ENCODE results near the gene ARHGAP29.

ARHGAP29 gene

DNA sequence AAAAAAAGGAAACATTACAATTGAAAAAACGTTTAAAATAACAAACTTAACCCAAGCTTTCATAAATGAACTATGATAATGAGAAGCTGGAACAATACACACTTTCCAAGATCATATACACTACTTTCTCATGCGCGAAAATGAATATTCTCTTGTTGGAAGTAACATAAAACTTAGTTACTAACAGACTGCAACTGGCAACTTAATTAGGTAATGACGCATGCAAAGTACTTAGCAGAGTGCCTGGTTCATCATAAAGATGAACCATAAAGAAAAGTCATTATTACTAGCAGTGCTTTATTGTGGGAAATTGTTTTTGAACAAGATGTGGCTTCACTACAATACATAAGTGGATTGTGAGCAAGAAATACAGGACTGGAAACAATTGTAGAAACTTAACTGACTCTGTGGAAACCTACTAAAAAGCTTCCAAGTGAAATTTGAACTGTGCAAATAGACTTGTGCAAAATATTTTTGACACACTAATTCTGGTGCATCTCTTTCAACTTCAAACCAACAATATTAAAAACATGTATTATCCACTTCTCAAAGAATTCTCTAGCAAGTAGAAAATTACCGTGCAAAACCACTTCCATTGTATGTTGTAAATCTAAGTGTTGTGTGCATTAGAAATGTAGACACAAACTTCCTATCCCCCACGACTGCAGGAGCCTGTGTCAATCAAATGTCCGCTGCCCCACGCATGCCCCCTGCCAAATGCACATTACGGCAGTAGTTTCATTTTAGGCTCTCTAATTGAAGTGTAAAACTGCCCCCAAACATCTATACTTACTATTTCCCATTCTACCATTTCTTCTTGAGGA is 2.0 kb downstream of the ARHGAP29 start (continued):
- TF ChIP-seq, protein P1, sequence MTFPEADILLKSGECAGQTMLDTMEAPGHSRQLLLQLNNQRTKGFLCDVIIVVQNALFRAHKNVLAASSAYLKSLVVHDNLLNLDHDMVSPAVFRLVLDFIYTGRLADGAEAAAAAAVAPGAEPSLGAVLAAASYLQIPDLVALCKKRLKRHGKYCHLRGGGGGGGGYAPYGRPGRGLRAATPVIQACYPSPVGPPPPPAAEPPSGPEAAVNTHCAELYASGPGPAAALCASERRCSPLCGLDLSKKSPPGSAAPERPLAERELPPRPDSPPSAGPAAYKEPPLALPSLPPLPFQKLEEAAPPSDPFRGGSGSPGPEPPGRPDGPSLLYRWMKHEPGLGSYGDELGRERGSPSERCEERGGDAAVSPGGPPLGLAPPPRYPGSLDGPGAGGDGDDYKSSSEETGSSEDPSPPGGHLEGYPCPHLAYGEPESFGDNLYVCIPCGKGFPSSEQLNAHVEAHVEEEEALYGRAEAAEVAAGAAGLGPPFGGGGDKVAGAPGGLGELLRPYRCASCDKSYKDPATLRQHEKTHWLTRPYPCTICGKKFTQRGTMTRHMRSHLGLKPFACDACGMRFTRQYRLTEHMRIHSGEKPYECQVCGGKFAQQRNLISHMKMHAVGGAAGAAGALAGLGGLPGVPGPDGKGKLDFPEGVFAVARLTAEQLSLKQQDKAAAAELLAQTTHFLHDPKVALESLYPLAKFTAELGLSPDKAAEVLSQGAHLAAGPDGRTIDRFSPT (tag by site-specific recombination; IDR thresholded peaks at IDR 0.05), result peak; percentile 65
- TF ChIP-seq GLIS1 (tag by site-specific recombination; IDR thresholded peaks at IDR 0.05), result peak; percentile 74
- TF ChIP-seq, protein P2, sequence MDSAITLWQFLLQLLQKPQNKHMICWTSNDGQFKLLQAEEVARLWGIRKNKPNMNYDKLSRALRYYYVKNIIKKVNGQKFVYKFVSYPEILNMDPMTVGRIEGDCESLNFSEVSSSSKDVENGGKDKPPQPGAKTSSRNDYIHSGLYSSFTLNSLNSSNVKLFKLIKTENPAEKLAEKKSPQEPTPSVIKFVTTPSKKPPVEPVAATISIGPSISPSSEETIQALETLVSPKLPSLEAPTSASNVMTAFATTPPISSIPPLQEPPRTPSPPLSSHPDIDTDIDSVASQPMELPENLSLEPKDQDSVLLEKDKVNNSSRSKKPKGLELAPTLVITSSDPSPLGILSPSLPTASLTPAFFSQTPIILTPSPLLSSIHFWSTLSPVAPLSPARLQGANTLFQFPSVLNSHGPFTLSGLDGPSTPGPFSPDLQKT (IDR thresholded peaks at IDR 0.05; ENCODE audit: borderline replicate concordance, low read depth, low read length), result no peak
- no peak for TF ChIP-seq ZNF785 (tag by site-specific recombination; IDR thresholded peaks at IDR 0.05)
- TF ChIP-seq, protein P3, sequence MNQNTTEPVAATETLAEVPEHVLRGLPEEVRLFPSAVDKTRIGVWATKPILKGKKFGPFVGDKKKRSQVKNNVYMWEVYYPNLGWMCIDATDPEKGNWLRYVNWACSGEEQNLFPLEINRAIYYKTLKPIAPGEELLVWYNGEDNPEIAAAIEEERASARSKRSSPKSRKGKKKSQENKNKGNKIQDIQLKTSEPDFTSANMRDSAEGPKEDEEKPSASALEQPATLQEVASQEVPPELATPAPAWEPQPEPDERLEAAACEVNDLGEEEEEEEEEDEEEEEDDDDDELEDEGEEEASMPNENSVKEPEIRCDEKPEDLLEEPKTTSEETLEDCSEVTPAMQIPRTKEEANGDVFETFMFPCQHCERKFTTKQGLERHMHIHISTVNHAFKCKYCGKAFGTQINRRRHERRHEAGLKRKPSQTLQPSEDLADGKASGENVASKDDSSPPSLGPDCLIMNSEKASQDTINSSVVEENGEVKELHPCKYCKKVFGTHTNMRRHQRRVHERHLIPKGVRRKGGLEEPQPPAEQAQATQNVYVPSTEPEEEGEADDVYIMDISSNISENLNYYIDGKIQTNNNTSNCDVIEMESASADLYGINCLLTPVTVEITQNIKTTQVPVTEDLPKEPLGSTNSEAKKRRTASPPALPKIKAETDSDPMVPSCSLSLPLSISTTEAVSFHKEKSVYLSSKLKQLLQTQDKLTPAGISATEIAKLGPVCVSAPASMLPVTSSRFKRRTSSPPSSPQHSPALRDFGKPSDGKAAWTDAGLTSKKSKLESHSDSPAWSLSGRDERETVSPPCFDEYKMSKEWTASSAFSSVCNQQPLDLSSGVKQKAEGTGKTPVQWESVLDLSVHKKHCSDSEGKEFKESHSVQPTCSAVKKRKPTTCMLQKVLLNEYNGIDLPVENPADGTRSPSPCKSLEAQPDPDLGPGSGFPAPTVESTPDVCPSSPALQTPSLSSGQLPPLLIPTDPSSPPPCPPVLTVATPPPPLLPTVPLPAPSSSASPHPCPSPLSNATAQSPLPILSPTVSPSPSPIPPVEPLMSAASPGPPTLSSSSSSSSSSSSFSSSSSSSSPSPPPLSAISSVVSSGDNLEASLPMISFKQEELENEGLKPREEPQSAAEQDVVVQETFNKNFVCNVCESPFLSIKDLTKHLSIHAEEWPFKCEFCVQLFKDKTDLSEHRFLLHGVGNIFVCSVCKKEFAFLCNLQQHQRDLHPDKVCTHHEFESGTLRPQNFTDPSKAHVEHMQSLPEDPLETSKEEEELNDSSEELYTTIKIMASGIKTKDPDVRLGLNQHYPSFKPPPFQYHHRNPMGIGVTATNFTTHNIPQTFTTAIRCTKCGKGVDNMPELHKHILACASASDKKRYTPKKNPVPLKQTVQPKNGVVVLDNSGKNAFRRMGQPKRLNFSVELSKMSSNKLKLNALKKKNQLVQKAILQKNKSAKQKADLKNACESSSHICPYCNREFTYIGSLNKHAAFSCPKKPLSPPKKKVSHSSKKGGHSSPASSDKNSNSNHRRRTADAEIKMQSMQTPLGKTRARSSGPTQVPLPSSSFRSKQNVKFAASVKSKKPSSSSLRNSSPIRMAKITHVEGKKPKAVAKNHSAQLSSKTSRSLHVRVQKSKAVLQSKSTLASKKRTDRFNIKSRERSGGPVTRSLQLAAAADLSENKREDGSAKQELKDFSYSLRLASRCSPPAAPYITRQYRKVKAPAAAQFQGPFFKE (tag by site-specific recombination; IDR thresholded peaks at IDR 0.05; ENCODE audit: borderline replicate concordance), result no peak
- TF ChIP-seq, protein P4, sequence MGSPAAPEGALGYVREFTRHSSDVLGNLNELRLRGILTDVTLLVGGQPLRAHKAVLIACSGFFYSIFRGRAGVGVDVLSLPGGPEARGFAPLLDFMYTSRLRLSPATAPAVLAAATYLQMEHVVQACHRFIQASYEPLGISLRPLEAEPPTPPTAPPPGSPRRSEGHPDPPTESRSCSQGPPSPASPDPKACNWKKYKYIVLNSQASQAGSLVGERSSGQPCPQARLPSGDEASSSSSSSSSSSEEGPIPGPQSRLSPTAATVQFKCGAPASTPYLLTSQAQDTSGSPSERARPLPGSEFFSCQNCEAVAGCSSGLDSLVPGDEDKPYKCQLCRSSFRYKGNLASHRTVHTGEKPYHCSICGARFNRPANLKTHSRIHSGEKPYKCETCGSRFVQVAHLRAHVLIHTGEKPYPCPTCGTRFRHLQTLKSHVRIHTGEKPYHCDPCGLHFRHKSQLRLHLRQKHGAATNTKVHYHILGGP (tag by site-specific recombination; IDR thresholded peaks at IDR 0.05), result peak; percentile 69; the same call in 1 of the 2 replicates
- no peak for TF ChIP-seq ZNF521 (tag by site-specific recombination; IDR thresholded peaks at IDR 0.05)
- TF ChIP-seq, protein P5, sequence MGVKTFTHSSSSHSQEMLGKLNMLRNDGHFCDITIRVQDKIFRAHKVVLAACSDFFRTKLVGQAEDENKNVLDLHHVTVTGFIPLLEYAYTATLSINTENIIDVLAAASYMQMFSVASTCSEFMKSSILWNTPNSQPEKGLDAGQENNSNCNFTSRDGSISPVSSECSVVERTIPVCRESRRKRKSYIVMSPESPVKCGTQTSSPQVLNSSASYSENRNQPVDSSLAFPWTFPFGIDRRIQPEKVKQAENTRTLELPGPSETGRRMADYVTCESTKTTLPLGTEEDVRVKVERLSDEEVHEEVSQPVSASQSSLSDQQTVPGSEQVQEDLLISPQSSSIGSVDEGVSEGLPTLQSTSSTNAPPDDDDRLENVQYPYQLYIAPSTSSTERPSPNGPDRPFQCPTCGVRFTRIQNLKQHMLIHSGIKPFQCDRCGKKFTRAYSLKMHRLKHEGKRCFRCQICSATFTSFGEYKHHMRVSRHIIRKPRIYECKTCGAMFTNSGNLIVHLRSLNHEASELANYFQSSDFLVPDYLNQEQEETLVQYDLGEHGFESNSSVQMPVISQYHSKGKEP (tag by site-specific recombination; IDR thresholded peaks at IDR 0.05), result peak; percentile 97

DNA sequence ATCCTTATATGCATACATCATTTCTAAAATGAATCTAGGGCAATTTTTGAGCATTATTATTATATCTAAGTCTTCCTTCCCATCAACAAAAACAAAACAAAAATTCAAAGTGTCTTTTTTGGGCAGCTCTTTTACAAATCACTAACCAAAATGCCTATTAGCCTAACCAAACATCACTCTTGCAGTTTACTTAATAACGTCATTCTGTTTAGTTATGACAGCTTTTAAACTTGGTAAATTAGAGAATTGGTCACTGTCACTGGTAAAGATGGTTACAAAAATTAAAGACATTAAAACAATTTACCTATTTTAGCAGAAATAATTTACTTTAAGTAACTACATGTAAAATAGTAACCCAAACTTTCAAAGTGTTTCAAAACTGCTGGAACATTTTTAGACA is 2.8 kb downstream of the ARHGAP29 start:
- peaks cover 11% of the 10 kb centered on the region for H3K4me1 ChIP-seq (ENCODE audit: control insufficient read depth, insufficient read depth, low read length)
- ChIA-PET CTCF (interaction anchor here (0.6 to 1.4 kb wide), 5 partner anchors 100 to 1696 kb away, joined by 3 to 5 read pairs (median 3); no protein-coding TSS in a partner anchor), POLR2A (no interaction called here)
- no peaks in the 10 kb centered on the region for H3K9me3 ChIP-seq (ENCODE audit: control insufficient read depth, insufficient read depth, low read depth, low read length)
- TF ChIP-seq BCL11A (tag by site-specific recombination; IDR thresholded peaks at IDR 0.05; ENCODE audit: low read depth) (0 out of 2 replicates have a peak, but pooled peaks have one; percentile 41), ZNF549 (tag by site-specific recombination; IDR thresholded peaks at IDR 0.05) (no peak), ZNF473 (tag by site-specific recombination; IDR thresholded peaks at IDR 0.05) (no peak), ZNF629 (tag by site-specific recombination; IDR thresholded peaks at IDR 0.05) (peak; percentile 27; the same call in 1 of the 2 replicates), FEZF1 (tag by site-specific recombination; IDR thresholded peaks at IDR 0.05) (peak; percentile 40; the same call in 1 of the 2 replicates), ZNF548 (tag by site-specific recombination; IDR thresholded peaks at IDR 0.05) (no peak), ZBTB21 (tag by site-specific recombination; IDR thresholded peaks at IDR 0.05) (no peak), GLI2 (tag by site-specific recombination; IDR thresholded peaks at IDR 0.05; ENCODE audit: borderline replicate concordance, low read depth) (peak; percentile 27; the same call in 1 of the 2 replicates)
- TF ChIP-seq, protein P6, sequence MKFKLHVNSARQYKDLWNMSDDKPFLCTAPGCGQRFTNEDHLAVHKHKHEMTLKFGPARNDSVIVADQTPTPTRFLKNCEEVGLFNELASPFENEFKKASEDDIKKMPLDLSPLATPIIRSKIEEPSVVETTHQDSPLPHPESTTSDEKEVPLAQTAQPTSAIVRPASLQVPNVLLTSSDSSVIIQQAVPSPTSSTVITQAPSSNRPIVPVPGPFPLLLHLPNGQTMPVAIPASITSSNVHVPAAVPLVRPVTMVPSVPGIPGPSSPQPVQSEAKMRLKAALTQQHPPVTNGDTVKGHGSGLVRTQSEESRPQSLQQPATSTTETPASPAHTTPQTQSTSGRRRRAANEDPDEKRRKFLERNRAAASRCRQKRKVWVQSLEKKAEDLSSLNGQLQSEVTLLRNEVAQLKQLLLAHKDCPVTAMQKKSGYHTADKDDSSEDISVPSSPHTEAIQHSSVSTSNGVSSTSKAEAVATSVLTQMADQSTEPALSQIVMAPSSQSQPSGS (tag by site-specific recombination; IDR thresholded peaks at IDR 0.05; ENCODE audit: low read depth), result peak; percentile 74
- H3K27ac ChIP-seq (ENCODE audit: extremely low read depth, low read depth, low read length), result no peak overlapping the region
- H3K4me3 ChIP-seq (ENCODE audit: low read depth, low read length), result no peak overlapping the region
- no peaks in the 10 kb centered on the region for H3K36me3 ChIP-seq (ENCODE audit: control insufficient read depth in 2 of 2, insufficient read depth in 1 of 2, low read length in 2 of 2)

Data from HEK293 (cell line).